Fibroblast of upper back skin (primary cell): Measurements from ENCODE around the gene MAP6D1.

ENCODE experiments used
- DNase-seq: peaks from one replicate; pipeline ENCODE4 v3.0.0-alpha.2; 2013

Gene MAP6D1

DNA sequence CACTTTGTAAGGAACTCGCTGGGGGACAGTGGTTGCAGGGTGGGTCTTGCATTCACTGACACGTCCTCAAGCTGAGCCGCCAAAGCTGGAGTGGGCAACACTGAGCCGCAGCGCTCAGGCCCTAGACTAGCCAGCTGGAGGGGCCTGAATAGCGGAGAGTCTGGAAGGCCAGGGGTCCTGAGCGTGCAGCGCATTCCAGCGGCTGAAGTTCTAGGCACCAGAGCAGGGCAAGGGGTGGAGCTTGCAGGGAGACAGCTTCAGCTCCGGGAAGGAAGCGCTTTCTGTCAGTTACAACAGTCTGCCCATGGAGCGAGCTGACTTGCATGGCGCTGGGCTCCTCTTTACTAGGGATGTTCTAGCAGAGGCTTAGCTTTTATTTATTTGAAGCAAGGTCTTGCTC, 2.7 kb downstream of the MAP6D1 start:
- DNase-seq: no peak

DNA sequence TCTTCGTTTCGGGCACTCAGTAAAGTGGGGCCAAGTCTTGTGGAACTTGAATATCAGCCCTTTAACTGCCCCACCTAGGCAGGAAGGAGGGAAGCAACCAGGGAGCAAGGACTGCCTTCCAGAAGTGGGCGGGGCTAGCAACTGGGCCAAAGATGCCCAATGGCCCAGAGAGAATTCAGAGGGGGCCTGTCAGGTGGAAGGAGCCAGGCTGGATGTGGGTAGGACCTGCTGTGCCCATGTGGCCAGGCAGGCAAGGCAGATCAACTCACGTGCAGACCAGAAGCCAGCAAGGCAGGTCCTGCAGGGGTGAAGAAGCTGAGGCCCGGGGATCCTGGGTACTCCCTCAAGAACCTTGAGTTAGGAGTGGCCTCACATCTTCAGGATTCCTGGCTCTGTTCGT, 5.5 kb downstream of the MAP6D1 start:
- DNase-seq: no peak

GRCh38 chr3:183818706-183819624, 6.4 kb downstream of the MAP6D1 start:
- no peak for DNase-seq

DNA sequence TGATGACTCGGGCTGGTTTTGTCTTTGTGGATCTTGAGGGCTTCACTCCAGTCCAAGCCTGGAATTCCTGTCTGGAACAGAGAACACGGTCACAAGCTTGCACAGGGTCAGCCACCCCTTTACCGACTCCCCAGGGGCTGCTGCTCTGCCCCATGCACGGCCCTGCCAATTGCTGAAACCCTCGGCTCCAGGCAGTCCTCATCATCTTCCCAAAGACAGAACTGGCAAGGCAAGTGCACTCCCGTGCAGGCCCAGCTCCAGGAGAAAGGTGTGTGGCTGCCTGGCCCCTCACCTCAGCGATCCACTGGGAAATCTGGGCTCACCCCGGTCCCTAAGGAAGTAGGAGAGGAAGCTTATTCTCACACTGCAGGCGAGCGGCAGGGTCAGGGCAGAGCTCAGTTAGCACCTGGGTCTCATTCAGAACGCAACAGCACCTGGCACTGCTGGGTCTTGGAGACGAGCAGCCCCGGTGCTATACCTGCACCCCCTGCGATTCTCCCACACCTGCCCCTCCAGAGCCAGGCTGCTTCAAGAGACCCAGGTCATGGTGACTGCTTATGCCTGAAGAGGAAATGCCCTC, 7.2 kb downstream of the MAP6D1 start:
- no peak for DNase-seq

- DNase-seq: no peak
Measured at GRCh38 chr3:183817639-183818038, 7.7 kb downstream of the MAP6D1 start.

DNA sequence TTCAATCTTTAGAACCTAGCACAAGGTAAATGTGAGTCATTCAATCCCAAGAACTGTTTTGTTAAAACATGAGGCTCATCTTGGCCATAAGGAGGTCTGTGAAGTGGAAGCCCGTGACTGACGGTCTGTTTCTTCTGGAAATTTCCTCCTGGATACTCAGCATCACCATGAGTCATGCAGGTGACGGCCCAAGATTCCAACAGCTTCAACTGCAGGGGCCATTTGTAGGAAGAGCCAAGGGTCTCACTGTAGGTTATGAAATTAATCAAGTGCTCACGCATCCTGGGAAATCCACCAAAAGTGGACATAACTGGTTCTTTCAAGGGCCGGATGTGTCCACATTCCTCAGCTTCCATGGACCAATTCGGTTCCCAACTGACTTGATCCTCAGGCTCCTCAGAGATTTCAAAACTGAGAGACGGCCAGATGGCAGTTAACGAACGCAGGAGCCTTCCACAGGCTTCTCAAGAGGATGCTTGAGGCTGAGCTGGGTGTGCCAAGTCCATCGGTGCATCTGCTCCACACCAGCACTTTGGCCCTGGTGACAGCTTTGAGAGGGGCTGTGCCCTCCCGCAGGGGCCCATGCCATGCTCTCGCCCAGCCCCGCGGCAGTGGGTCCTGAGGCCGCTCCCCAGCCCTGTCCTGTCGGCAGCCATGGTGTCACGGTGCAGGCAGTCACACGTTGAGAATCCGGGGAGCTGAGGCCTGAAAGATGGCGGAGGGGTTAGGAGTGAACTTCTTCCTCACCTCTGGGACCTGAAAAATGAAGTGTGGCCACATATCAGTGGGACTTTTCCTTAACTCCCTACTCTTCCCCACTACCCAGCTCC, 8.5 kb downstream of the MAP6D1 start:
- no peak for DNase-seq

DNA sequence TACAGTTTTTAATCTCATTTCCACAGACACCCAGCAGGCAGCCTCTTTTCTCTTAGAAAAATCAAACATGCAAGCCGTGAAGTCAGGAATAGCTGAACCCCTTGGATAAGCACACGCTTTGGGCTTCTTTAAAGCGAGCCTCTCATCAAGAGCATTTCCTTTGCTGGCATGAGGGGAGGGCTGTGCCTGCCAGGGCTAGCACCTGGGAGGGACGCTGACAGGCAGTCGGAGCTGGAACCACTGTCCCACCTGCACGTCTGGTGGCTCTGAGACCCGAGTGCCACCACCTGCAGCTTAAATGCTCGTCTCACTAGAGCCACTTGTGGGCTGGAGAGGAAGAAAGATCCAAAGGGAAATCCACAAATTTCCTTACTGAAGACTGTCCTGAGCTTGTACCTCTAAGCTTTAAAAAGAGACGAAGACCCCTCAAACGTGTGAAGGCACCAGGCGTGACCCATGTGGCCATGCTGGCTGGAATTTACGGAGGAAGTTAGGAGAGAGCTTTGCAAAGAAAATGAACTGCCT, 9.4 kb downstream of the MAP6D1 start:
- no peak for DNase-seq

DNA sequence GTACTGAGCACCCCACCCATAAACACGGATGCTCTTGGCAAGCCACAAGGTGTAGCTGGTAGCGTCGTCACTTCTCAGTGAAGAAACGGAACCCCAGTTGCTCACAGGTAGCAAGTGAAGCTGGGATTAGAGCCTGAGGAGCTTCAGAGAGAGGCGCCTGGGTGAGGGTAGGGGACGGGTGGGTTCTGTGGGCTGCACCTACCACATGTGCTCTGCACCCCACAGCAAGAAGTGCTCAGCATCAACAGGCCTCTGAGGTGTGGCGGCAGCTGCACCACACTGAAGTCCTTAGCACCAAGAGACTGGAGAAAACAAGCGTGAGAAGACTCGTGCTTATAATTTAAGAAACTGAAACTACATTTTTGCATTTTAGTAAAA, 9.8 kb downstream of the MAP6D1 start:
- no peak for DNase-seq

- DNase-seq: no peak
Measured at GRCh38 chr3:183814240-183814639, 11.1 kb downstream of the MAP6D1 start.

- no peak for DNase-seq
Measured at GRCh38 chr3:183812761-183813445, 12.5 kb downstream of the MAP6D1 start.

- DNase-seq: no peak
Measured at GRCh38 chr3:183811638-183812037, 13.7 kb downstream of the MAP6D1 start.

DNA sequence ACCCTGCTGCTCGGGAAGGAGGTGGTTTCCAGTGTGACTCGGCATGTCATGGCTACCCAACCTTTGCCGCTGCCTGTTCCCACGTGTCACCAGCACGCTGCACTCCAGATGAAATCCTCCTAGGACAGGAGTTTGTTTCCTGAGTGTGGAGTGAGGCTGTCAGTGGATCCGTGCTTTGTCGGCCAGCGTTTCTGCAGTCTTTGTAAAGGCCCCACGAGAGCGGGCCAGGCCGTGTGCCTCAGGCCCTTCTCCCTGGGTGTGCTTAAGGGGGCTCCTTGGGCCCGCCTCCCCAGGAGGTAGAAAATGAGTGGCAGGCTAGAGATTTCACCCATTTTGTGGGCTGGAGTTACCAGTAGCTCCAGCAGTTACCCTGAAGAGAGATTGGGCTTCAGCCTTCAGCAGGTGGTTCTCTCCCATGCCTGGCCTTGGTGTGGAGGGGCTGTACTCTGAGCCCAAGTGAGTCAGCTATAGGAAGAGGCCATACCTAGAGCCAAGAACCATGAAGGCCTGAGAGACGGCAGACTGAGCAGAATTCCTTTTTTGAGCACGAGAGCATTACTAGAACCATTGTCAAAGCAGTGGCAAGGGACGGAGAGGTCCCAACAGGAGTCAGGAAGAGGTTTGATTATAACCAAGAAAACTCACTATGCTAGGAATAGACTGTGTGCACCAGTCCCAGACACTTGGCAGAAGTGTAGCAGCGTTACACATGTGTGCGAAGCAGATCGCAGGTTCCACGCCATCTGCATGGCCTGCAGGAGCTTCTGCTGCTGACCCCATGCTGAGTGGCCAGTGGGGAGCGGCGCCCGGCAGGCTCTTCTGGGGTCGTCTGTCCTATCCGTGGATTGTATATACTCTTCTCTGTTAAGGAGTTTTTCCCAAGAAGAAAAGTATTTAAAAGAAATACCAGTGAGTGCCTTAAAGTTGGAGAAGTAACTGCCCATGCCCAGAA, 14.5 kb downstream of the MAP6D1 start:
- no peak for DNase-seq

DNA sequence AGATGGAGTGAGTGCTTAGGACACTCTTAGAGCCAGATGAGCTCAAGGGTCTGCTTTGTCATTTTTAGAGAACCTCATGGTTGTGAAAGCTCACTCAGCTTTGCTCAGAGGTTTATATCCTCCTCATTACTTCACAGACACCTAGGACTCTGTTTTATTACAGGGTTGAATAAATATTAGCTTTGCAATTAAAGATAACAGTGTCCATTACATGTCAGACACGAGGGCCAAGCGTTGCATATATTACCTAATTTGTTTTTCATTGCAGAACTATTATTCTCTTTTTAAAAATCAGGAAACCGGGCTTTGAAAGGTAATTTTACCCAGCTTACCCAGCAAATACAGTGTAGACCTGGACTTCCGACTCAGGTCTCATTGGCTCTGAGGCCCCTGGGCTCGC, 16.1 kb downstream of the MAP6D1 start:
- no peak for DNase-seq

- DNase-seq: no peak
Measured at GRCh38 chr3:183808355-183808754, 17.0 kb downstream of the MAP6D1 start.

GRCh38 chr3:183807881-183808280, 17.5 kb downstream of the MAP6D1 start:
- no peak for DNase-seq

DNA sequence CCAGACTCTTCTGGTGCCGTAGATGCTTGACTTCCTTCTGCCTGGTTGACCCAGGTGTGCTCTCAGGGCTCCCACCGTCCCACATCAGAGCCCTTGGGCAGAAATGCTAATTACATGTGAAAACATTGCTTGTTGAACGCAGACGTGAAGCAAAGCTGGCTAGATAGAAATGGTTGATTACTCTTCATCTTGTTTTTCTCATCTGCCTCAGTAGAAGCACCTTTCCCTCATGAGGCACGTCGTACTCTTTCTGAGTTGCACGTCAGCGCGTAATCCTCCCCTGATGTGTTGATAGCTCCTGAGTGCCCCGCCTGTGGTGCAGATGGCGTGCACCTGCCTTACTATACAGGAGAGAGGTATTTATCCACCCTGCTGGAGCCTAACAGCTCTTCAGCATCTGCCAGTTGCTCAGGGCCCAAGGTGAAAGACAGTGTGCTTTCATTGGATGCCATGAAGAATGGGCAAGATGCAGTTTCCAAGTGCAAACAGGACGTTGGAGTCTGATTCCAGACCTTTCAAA, 18.1 kb downstream of the MAP6D1 start:
- no peak for DNase-seq

- DNase-seq: no peak
Measured at GRCh38 chr3:183802989-183803388, 22.4 kb downstream of the MAP6D1 start.

DNA sequence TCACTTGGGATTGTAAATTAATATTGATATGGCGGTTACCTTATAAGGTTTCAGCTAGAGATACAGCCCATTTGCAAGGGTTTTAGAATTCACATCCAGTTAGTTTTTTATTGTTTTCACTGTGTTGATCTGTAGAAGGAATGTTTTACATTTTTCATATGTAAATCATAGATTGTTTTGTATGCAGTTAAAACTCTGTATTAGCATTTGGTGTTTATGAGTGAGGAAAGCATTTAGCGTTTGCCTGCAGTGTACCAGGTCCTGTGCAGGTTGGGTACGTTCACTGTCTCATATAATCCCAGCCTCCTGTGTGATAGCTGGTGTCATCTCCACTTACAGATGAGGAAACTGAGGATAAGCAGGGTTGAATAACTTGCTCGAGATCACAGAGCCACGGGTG, 23.8 kb downstream of the MAP6D1 start:
- DNase-seq: no peak

GRCh38 chr3:183800243-183800863, 25.0 kb downstream of the MAP6D1 start:
- no peak for DNase-seq

- DNase-seq: no peak
Measured at GRCh38 chr3:183799461-183799860, 25.9 kb downstream of the MAP6D1 start.

- DNase-seq: no peak
Measured at GRCh38 chr3:183797996-183798395, 27.4 kb downstream of the MAP6D1 start.
